Gastrocnemius medialis (tissue), 4 donors: ENCODE measurements around the gene TECPR2. TPM values are rescaled to one million over a fixed set of nuclear protein-coding genes. Genes with fewer than 3 reads are reported as not detected.

Source experiments
- ATAC-seq, 2 donors: fragments of 150-250 bp; one replicate each; pipeline ENCODE4 v1.9.1; 2016
- DNase-seq, 2 donors: peaks; one replicate each; pipeline ENCODE4 v3.0.0-alpha.2; 2019
- H3K27ac ChIP-seq, 4 donors: fragments of 200-600 bp; sonication (generic); 1 replicate in 1 of 4; 2 replicates in 3 of 4; pipeline ENCODE4 v1.5.1; 2016 to 2018; ENCODE audit warnings: mild to moderate bottlenecking in 2 of 4, moderate library complexity in 1 of 4
- H3K27me3 ChIP-seq, 3 donors: fragments of 200-600 bp; sonication (generic) in 2 of 3; 1 replicate in 1 of 3; 2 replicates in 2 of 3; pipeline versions ENCODE4 v1.5.1 to v1.6.0; 2016 to 2019; ENCODE audit warnings: mild to moderate bottlenecking in 1 of 3, moderate library complexity in 1 of 3
- H3K36me3 ChIP-seq, 2 donors: fragments of 200-600 bp; sonication (generic) in 1 of 2; one replicate each; pipeline ENCODE4 v1.5.1; 2017 to 2018
- H3K4me1 ChIP-seq, 2 donors: fragments of 200-600 bp; sonication (generic) in 1 of 2; one replicate each; pipeline ENCODE4 v1.5.1; 2016 to 2017; ENCODE audit warnings: mild to moderate bottlenecking in 2 of 2
- H3K4me3 ChIP-seq, 4 donors: fragments of 200-600 bp; sonication (generic) in 3 of 4; 1 replicate in 1 of 4; 2 replicates in 3 of 4; pipeline ENCODE4 v1.5.1; 2016 to 2019; ENCODE audit warnings: mild to moderate bottlenecking in 2 of 4
- H3K9me3 ChIP-seq, 3 donors: fragments of 200-600 bp; sonication (generic) in 2 of 3; 1 replicate in 1 of 3; 2 replicates in 2 of 3; pipeline ENCODE4 v1.5.1; 2016 to 2019
- CTCF ChIP-seq, 5 experiments: fragments of 450-650 bp in 3 of 5; fragments of 200-600 bp in 2 of 5; sonication (generic) in 2 of 5; IDR thresholded peaks in 4 of 5; conservative IDR thresholded peaks in 1 of 5; 1 replicate in 4 of 5; 2 replicates in 1 of 5; pipeline ENCODE4 v1.5.1; 2016 to 2019; ENCODE audit warnings: antibody characterized with exemption in 5 of 5, mild to moderate bottlenecking in 3 of 5, moderate library complexity in 3 of 5
- POLR2A ChIP-seq, 2 donors: fragments of 450-650 bp; IDR thresholded peaks; one replicate each; pipeline ENCODE4 v1.6.1; 2017; ENCODE audit warnings: antibody characterized with exemption in 2 of 2, mild to moderate bottlenecking in 2 of 2, moderate library complexity in 2 of 2
- in situ Hi-C, 4 donors: fragments of 200-750 bp; cut with MboI; loops; one replicate each; pipeline versions ENCODE4 v1.15.0 to v1.8.0; 2017; ENCODE audit warnings: low sequenced_read_pairs in 4 of 4
- intact Hi-C: fragments of 100-400 bp; cut with DNase I; formaldehyde crosslinking; loops from one replicate; pipeline ENCODE4 v1.15.1; 2023; ENCODE audit warnings: low total_unique reads
- total RNA-seq, 4 donors: library from RNA; depleted of rRNA; stranded (reverse); fragments of >200 nt; gene quantifications; one replicate each; pipeline versions ENCODE4 v1.1.0 to v1.2.3, GENCODE V29; 2016

The TECPR2 gene
- total RNA-seq, 4 donors from 2014 or later = 10.0 to 45.0 (median 20.2) TPM

GRCh38 chr14:102362084-102362483, 657 bp upstream of the TECPR2 start:
- peaks cover 0 to 35% of the 10 kb centered on the region in 2 donors for H3K36me3 ChIP-seq
- peaks cover 24 to 29% of the 10 kb centered on the region in 2 donors for H3K4me1 ChIP-seq
- ATAC-seq (peak; percentile 15 to 31), DNase-seq (no peak)
- peak overlapping the region; percentile 70 to 97 (median 86) for H3K4me3 ChIP-seq
- TF ChIP-seq POLR2A (IDR thresholded peaks at IDR 0.05) (no peak), CTCF (IDR thresholded peaks at IDR 0.05 in 4 of 5, conservative IDR thresholded peaks at IDR 0.05 in 1 of 5) (no peak)
- intact Hi-C loops = loop anchor here (2.0 to 5.0 kb wide), 4 partner anchors 43 to 230 kb away; partner anchors contain the start of genes RCOR1 and ZNF839
- H3K27ac ChIP-seq = peak overlapping the region; percentile 88 to 99 (median 97)
- H3K27me3 ChIP-seq = no peaks in the 10 kb centered on the region
- no peaks in the 10 kb centered on the region for H3K9me3 ChIP-seq
- in situ Hi-C loops = no loop called here

GRCh38 chr14:102363182-102363943, 622 bp downstream of the TECPR2 start:
- TF ChIP-seq CTCF (IDR thresholded peaks at IDR 0.05 in 4 of 5, conservative IDR thresholded peaks at IDR 0.05 in 1 of 5) (no peak), POLR2A (IDR thresholded peaks at IDR 0.05) (no peak)
- Histone ChIP-seq H3K27ac (peak overlapping the region; percentile 88 to 99 (median 97)), H3K9me3 (no peaks in the 10 kb centered on the region), H3K27me3 (no peaks in the 10 kb centered on the region), H3K4me3 (peak overlapping the region; percentile 70 to 97 (median 86)), H3K4me1 (peaks cover 24 to 32% of the 10 kb centered on the region in 2 donors), H3K36me3 (peaks cover 0 to 23% of the 10 kb centered on the region in 2 donors)
- in situ Hi-C loops (no loop called here), intact Hi-C loops (loop anchor here (2.0 to 5.0 kb wide), 4 partner anchors 45 to 229 kb away; partner anchors contain the start of genes RCOR1 and ZNF839)
- ATAC-seq = peak; percentile 40 to 49
- peak in 1 of 2 donors; percentile 17 for DNase-seq

GRCh38 chr14:102370305-102370809, 7.6 kb downstream of the TECPR2 start:
- in situ Hi-C loops = no loop called here
- peak in 1 of 2 donors; percentile 35 for ATAC-seq
- H3K4me3 ChIP-seq = no peak overlapping the region

GRCh38 chr14:102371361-102371760, 8.6 kb downstream of the TECPR2 start:
- TF ChIP-seq CTCF (IDR thresholded peaks at IDR 0.05 in 4 of 5, conservative IDR thresholded peaks at IDR 0.05 in 1 of 5) (no peak), POLR2A (IDR thresholded peaks at IDR 0.05) (no peak)
- no peak overlapping the region for H3K27ac ChIP-seq
- H3K9me3 ChIP-seq = no peaks in the 10 kb centered on the region
- intact Hi-C loops (no loop called here), in situ Hi-C loops (no loop called here)
- H3K27me3 ChIP-seq = no peaks in the 10 kb centered on the region
- no peak overlapping the region for H3K4me3 ChIP-seq
- DNase-seq (no peak), ATAC-seq (no peak)
- peaks cover 14 to 29% of the 10 kb centered on the region in 2 donors for H3K4me1 ChIP-seq
- H3K36me3 ChIP-seq = peaks cover 0 to 5% of the 10 kb centered on the region in 2 donors

More at GRCh38 chr14:102370305-102370809, 7.6 kb downstream of the TECPR2 start:
- intact Hi-C loops = no loop called here
- H3K36me3 ChIP-seq = peaks cover 0 to 5% of the 10 kb centered on the region in 2 donors
- H3K27ac ChIP-seq = no peak overlapping the region
- DNase-seq = no peak
- H3K27me3 ChIP-seq = no peaks in the 10 kb centered on the region
- TF ChIP-seq CTCF (IDR thresholded peaks at IDR 0.05 in 4 of 5, conservative IDR thresholded peaks at IDR 0.05 in 1 of 5) (no peak), POLR2A (IDR thresholded peaks at IDR 0.05) (no peak)
- no peaks in the 10 kb centered on the region for H3K9me3 ChIP-seq
- H3K4me1 ChIP-seq = peaks cover 14 to 29% of the 10 kb centered on the region in 2 donors
